GM12875 (cell line): ENCODE data around the gene STK11.
"Not testable (repeated sequence)": the region's sequence is repeated elsewhere in the genome, so short reads cannot be mapped to it uniquely, and the experiment has no call there.

Source experiments
- H3K4me3 ChIP-seq: one replicate; pipeline ENCODE4 v1.5.1; 2011; ENCODE audit warnings: low read depth, low read length, control low read depth
- TF ChIP-seq, protein P1 (sequence below): IDR thresholded peaks from 2 replicates; pipeline ENCODE4 v1.5.1; 2011; ENCODE audit warnings: low read depth, mild to moderate bottlenecking, control low read depth, inconsistent platforms, low read length, moderate library complexity, borderline replicate concordance; ENCODE audit not compliant: insufficient read depth

The STK11 gene

DNA sequence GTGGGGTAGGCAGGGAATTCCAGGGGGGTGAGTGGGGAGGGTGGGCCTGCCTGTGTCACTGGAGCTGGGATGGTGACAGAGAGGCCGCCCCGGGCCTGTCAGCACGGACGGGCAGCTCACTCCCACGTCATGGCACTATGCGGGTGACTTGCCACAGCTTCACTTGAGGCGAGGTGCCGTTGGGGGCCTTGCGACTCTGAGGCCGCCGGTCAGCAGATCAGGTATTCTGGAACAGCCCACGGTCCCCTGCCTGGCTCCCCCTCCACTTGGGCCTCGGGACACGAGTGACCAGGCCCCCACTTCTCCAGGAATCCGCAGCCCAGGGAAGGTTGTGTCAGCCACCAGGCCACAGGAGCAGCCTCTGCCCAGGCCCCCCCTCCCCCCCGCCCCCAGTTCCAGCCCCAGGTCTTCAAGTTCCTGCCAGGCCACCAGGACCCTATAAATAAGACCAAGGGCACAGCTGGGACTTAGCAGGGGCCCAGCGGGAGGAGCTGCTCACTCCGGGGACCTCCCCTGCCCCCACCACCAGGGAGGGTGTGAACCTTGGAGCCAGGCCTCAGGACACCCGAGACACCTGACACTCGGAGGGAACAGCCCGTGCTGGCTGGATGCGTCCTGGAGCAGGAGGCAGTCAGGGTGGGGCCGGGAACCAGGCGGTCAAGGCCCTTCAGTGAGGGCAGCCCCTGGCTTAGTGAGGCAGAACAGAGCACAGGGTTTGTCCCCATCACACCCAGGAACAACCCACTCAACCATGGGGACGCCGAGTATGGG, 40.1 kb downstream of the STK11 start:
- no peak overlapping the region for H3K4me3 ChIP-seq
- TF ChIP-seq, protein P1, sequence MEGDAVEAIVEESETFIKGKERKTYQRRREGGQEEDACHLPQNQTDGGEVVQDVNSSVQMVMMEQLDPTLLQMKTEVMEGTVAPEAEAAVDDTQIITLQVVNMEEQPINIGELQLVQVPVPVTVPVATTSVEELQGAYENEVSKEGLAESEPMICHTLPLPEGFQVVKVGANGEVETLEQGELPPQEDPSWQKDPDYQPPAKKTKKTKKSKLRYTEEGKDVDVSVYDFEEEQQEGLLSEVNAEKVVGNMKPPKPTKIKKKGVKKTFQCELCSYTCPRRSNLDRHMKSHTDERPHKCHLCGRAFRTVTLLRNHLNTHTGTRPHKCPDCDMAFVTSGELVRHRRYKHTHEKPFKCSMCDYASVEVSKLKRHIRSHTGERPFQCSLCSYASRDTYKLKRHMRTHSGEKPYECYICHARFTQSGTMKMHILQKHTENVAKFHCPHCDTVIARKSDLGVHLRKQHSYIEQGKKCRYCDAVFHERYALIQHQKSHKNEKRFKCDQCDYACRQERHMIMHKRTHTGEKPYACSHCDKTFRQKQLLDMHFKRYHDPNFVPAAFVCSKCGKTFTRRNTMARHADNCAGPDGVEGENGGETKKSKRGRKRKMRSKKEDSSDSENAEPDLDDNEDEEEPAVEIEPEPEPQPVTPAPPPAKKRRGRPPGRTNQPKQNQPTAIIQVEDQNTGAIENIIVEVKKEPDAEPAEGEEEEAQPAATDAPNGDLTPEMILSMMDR: no peak

- not testable (repeated sequence) for H3K4me3 ChIP-seq
Observed at GRCh38 chr19:1246265-1247087, 40.9 kb downstream of the STK11 start.

DNA sequence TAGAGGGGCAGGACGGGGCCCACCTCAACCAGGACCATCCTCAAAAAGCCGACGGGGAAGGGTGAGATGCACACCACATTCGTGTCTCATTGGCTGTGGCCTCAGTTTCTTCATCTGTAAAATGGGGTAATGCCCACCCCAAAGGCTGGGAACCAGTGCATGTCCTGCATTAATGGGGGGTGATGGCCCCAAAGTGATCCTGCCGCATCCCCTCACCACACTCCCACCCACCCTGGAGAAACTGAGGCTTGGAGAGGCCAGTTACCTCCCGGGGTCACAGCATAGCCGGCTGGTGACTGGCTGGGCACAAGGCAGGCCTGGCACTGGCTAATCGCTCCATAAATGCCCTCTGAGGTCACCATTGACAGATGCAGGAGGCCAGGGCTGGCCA, 42.2 kb downstream of the STK11 start:
- TF ChIP-seq, protein P1: no peak
- peak overlapping the region; percentile 70 for H3K4me3 ChIP-seq

- peak within 1 kb of the TSS; percentile 70 for H3K4me3 ChIP-seq
- TF ChIP-seq, protein P1: peak; percentile 56
Observed at GRCh38 chr19:1248139-1248785, 42.7 kb downstream of the STK11 start, which contains the start of gene MIDN. Gene MIDN, plus strand, starts transcription at chr19:1248583. Its CDS starts 1,714 bp downstream, at chr19:1250297.

GRCh38 chr19:1248786-1249297, 43.3 kb downstream of the STK11 start:
- peak overlapping the region; percentile 70 for H3K4me3 ChIP-seq
- TF ChIP-seq, protein P1: peak; percentile 96

GRCh38 chr19:1249298-1249989, 43.9 kb downstream of the STK11 start:
- TF ChIP-seq, protein P1: no peak
- peak overlapping the region; percentile 73 for H3K4me3 ChIP-seq
